ENCODE results near the gene STAMBP.

- no peak for TF ChIP-seq CTCF (conservative IDR thresholded peaks at IDR 0.05; ENCODE audit: low read depth, low read length)
- TF ChIP-seq POLR2A (IDR thresholded peaks at IDR 0.05; ENCODE audit: low read depth, low read length): no peak
- TF ChIP-seq MAFK (IDR thresholded peaks at IDR 0.05; ENCODE audit: low read depth, low read length): no peak
- TF ChIP-seq USF2 (IDR thresholded peaks at IDR 0.05; ENCODE audit: low read depth, low read length): no peak
- no peak for TF ChIP-seq SMC3 (IDR thresholded peaks at IDR 0.05; ENCODE audit: low read depth, low read length)
- TF ChIP-seq CHD1 (IDR thresholded peaks at IDR 0.05; ENCODE audit: low read depth, low read length): no peak
- no peak for TF ChIP-seq NFE2L2 (IDR thresholded peaks at IDR 0.05; ENCODE audit: low read depth, low read length)
- no peak for TF ChIP-seq RAD21 (IDR thresholded peaks at IDR 0.05; ENCODE audit: low read length)
These were observed 937 bp upstream of the STAMBP start for GRCh38 chr2:73827660-73828388.

Measured in IMR-90 (cell line).